HAP-1 (cell line): ENCODE measurements around the gene COL25A1.
A peak's percentile ranks its signal among the peaks of the same experiment; 100 is the strongest.

Experiments
- DNase-seq, 2 experiments: peaks; one replicate each; pipeline ENCODE4 v3.0.0-alpha.2; 2016 to 2020; ENCODE audit warnings: low spot score in 2 of 2
- H3K27me3 ChIP-seq: fragments of 250-450 bp; sonication (Bioruptor Pico); 2 replicates; pipeline ENCODE4 v1.5.1; 2020; ENCODE audit warnings: low read depth, mild to moderate bottlenecking, moderate library complexity
- H3K36me3 ChIP-seq: fragments of 250-450 bp; sonication (Bioruptor Pico); replicated peaks from 2 replicates; pipeline ENCODE4 v1.5.1; 2020; ENCODE audit warnings: mild to moderate bottlenecking
- H3K4me1 ChIP-seq: fragments of 250-450 bp; sonication (Bioruptor Pico); 2 replicates; pipeline ENCODE4 v1.5.1; 2020; ENCODE audit warnings: mild to moderate bottlenecking
- H3K4me3 ChIP-seq: fragments of 250-450 bp; sonication (Bioruptor Pico); 2 replicates; pipeline ENCODE4 v1.5.1; 2020; ENCODE audit warnings: mild to moderate bottlenecking, moderate library complexity
- H3K9me3 ChIP-seq: fragments of 250-450 bp; sonication (Bioruptor Pico); 2 replicates; pipeline ENCODE4 v1.5.1; 2020; ENCODE audit warnings: mild to moderate bottlenecking, moderate library complexity
- in situ Hi-C: fragments of 300-500 bp; cut with MboI; formaldehyde crosslinking; loops from 3 replicates; pipeline ENCODE4 v1.14.3; 2020; ENCODE audit warnings: low sequenced_read_pairs, inconsistent platforms, mixed read lengths

COL25A1 gene

GRCh38 chr4:109302361-109303139, at the start of gene COL25A1:
COL25A1 (minus strand) TSS chr4:109302658.
- in situ Hi-C loops = loop anchor here (25.0 kb wide), 1 partner anchor 465 kb away; no protein-coding TSS in a partner anchor
- Histone ChIP-seq H3K9me3 (no peaks in the 10 kb centered on the region), H3K4me3 (peak within 1 kb of the TSS; percentile 55), H3K4me1 (peaks cover 10% of the 10 kb centered on the region), H3K27me3 (no peaks in the 10 kb centered on the region), H3K36me3 (no peaks in the 10 kb centered on the region)
- peak; percentile 94 to 97 for DNase-seq

GRCh38 chr4:109350121-109350520, 47.7 kb upstream of the COL25A1 start:
- in situ Hi-C loops = no loop called here
- H3K36me3 ChIP-seq = no peaks in the 10 kb centered on the region
- no peak for DNase-seq

GRCh38 chr4:109334129-109335105, 32.0 kb upstream of the COL25A1 start:
- H3K4me1 ChIP-seq = no peaks in the 10 kb centered on the region
- in situ Hi-C loops = no loop called here
- H3K36me3 ChIP-seq = no peaks in the 10 kb centered on the region
- no peak overlapping the region for H3K4me3 ChIP-seq
- no peaks in the 10 kb centered on the region; the same call in 1 of the 2 replicates for H3K9me3 ChIP-seq
- no peak for DNase-seq
- H3K27me3 ChIP-seq = no peaks in the 10 kb centered on the region

More at GRCh38 chr4:109350121-109350520, 47.7 kb upstream of the COL25A1 start:
- no peaks in the 10 kb centered on the region for H3K4me1 ChIP-seq
- H3K4me3 ChIP-seq = no peak overlapping the region
- peaks cover 4% of the 10 kb centered on the region for H3K27me3 ChIP-seq
- H3K9me3 ChIP-seq = no peaks in the 10 kb centered on the region

DNA sequence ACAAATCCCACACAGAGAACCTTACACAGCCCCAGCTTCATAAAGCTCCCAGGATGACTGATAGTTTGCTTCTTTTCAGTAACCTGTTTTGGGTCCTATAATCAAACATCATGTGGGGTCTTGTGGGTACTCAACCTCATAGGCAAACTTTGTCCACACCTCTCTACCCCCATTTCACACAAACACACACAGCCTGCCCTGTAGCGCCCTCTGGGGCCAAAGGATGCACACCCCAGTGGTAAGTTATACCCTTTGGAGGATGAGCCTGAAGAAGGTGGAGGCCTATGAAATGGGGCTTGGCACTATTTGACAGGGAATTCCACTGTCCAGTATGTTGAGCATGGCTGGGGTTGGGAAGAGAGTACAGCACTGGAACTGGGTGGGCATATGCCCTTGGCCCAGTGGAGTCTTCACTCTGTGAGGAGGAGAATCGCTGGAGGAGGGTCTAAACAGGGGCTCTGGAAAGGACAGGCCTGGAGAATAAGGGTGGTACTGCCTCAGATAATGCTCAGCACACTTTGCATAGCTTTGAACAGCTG, 30.5 kb upstream of the COL25A1 start:
- Histone ChIP-seq H3K36me3 (no peaks in the 10 kb centered on the region), H3K27me3 (no peaks in the 10 kb centered on the region), H3K4me3 (no peak overlapping the region), H3K9me3 (no peaks in the 10 kb centered on the region), H3K4me1 (no peaks in the 10 kb centered on the region)
- in situ Hi-C loops = no loop called here
- peak in 1 of 2 experiments; percentile 60 for DNase-seq

- H3K4me3 ChIP-seq = no peak overlapping the region
- no peak for DNase-seq
- peaks cover 3% of the 10 kb centered on the region; the same call in 1 of the 2 replicates for H3K9me3 ChIP-seq
- H3K27me3 ChIP-seq = no peaks in the 10 kb centered on the region
- no peaks in the 10 kb centered on the region for H3K4me1 ChIP-seq
- in situ Hi-C loops = no loop called here
- no peaks in the 10 kb centered on the region for H3K36me3 ChIP-seq
Measured at GRCh38 chr4:109327641-109328040, 25.2 kb upstream of the COL25A1 start.

DNA sequence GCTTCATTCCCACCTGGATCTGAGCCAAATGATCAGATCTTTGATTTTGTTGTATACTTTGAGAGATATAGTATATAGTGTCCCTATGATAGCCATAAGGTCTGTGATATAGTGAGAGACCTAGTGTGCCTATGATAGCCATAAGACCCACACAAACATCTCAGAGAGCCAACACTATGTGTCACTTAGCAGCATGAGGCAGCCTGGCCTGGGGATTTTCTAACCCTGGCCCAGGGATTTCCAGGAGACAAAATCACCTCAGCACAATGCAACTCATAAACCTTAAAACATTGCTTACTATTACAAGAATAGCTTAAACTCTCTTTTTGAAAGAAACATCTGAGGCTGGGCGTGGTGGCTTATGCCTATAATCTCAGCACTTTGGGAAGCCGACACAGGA, 23.2 kb upstream of the COL25A1 start:
- DNase-seq = no peak
- Histone ChIP-seq H3K4me1 (no peaks in the 10 kb centered on the region), H3K36me3 (no peaks in the 10 kb centered on the region), H3K9me3 (peaks cover 5% of the 10 kb centered on the region; the same call in 1 of the 2 replicates), H3K4me3 (no peak overlapping the region), H3K27me3 (no peaks in the 10 kb centered on the region)
- in situ Hi-C loops = no loop called here

- Histone ChIP-seq H3K27me3 (no peaks in the 10 kb centered on the region), H3K4me1 (no peaks in the 10 kb centered on the region), H3K9me3 (peaks cover 5% of the 10 kb centered on the region; the same call in 1 of the 2 replicates), H3K4me3 (no peak overlapping the region), H3K36me3 (no peaks in the 10 kb centered on the region)
- no peak for DNase-seq
- in situ Hi-C loops = loop anchor here (25.0 kb wide), 1 partner anchor 486 kb away; no protein-coding TSS in a partner anchor
Measured at GRCh38 chr4:109323348-109323747, 20.9 kb upstream of the COL25A1 start.

DNA sequence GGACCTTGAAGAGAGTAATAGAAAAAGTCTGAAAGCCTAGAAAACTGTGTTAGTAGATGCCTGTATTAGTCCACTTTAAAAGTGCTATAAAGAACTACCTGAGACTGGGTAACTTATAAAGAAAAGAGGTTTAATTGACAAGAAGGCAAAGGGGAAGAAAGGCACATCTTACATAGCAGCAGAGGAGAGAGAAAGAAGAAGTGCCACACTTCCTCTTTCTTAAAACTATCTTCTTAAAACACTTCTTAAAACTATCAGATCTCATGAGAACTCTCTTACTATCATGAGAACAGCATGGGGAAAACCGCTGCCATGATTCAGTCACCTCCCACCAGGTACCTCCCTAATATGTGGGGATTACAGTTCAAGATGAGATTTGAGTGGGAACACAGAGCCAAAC, 18.8 kb upstream of the COL25A1 start:
- H3K9me3 ChIP-seq = peaks cover 5% of the 10 kb centered on the region; the same call in 1 of the 2 replicates
- no peak for DNase-seq

GRCh38 chr4:109319684-109320083, 17.2 kb upstream of the COL25A1 start:
- no peaks in the 10 kb centered on the region for H3K4me1 ChIP-seq
- no peak for DNase-seq
- H3K4me3 ChIP-seq = no peak overlapping the region
- no peaks in the 10 kb centered on the region for H3K27me3 ChIP-seq
- H3K9me3 ChIP-seq = peaks cover 5% of the 10 kb centered on the region; the same call in 1 of the 2 replicates
- H3K36me3 ChIP-seq = no peaks in the 10 kb centered on the region
- in situ Hi-C loops = loop anchor here (25.0 kb wide), 1 partner anchor 482 kb away; no protein-coding TSS in a partner anchor

More for the DNA sequence above, 18.8 kb upstream of the COL25A1 start:
- no peaks in the 10 kb centered on the region for H3K27me3 ChIP-seq
- no peaks in the 10 kb centered on the region for H3K4me1 ChIP-seq
- H3K36me3 ChIP-seq = no peaks in the 10 kb centered on the region
- no peak overlapping the region for H3K4me3 ChIP-seq
- in situ Hi-C loops = loop anchor here (25.0 kb wide), 1 partner anchor 484 kb away; no protein-coding TSS in a partner anchor

GRCh38 chr4:109319156-109319555, 16.7 kb upstream of the COL25A1 start:
- peaks cover 5% of the 10 kb centered on the region; the same call in 1 of the 2 replicates for H3K9me3 ChIP-seq
- no peak for DNase-seq
- no peaks in the 10 kb centered on the region for H3K36me3 ChIP-seq
- no peaks in the 10 kb centered on the region for H3K4me1 ChIP-seq
- no peaks in the 10 kb centered on the region for H3K27me3 ChIP-seq
- no peak overlapping the region for H3K4me3 ChIP-seq
- in situ Hi-C loops = loop anchor here (25.0 kb wide), 1 partner anchor 482 kb away; no protein-coding TSS in a partner anchor

DNA sequence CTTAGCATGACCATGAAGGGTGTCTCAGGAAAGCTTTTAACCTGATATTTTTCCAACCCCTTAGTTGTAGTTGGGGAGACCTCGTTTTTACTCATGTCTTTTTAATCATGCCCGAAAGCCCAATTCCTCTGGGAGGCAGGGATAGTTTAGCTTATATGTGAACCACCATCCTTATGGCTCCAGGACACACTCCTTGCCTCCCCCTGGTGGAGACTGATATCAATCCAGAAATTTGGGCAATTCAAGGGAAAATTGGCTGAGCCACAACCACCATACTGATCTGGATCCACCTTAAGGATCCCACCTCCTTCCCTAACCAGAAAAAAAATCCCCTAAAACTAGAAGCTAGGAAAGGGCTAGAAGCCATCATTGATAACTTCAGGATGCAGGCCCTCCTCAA, 13.4 kb upstream of the COL25A1 start:
- Histone ChIP-seq H3K27me3 (no peaks in the 10 kb centered on the region), H3K9me3 (no peaks in the 10 kb centered on the region)
- peak in 1 of 2 experiments; percentile 27 for DNase-seq

DNA sequence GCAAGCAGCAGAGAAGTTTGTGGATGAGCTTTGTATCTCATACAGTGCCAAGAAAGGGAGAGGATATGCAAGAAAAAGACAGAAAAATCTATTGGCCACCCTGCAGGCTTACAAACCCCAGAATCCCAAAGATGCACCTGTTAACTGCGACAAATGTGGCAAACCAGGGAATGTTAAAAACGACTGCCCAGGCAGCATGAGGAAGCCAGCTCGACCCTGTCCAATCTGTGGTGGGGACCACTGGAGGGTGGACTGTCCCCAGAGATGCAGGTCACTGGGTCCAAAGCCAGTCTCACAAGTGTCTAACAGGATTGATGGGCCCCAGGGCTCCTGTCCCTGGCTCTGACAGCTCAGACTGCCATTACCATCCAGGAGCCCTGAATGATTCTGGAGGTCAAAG, 12.9 kb upstream of the COL25A1 start:
- H3K4me1 ChIP-seq = peaks cover 4% of the 10 kb centered on the region
- H3K27me3 ChIP-seq = no peaks in the 10 kb centered on the region
- no peak overlapping the region for H3K4me3 ChIP-seq
- in situ Hi-C loops = loop anchor here (25.0 kb wide), 1 partner anchor 478 kb away; no protein-coding TSS in a partner anchor
- no peaks in the 10 kb centered on the region for H3K9me3 ChIP-seq
- no peaks in the 10 kb centered on the region for H3K36me3 ChIP-seq
- no peak for DNase-seq

More for the DNA sequence above, 13.4 kb upstream of the COL25A1 start:
- H3K4me3 ChIP-seq = no peak overlapping the region
- no peaks in the 10 kb centered on the region for H3K4me1 ChIP-seq
- H3K36me3 ChIP-seq = no peaks in the 10 kb centered on the region
- in situ Hi-C loops = loop anchor here (25.0 kb wide), 1 partner anchor 479 kb away; no protein-coding TSS in a partner anchor
